Suprapubic skin (tissue), 3 donors: ENCODE measurements around the gene ETV5.

Source experiments
- CTCF ChIP-seq, 2 donors: fragments of 200-600 bp in 1 of 2; fragments of 450-650 bp in 1 of 2; sonication (generic) in 1 of 2; IDR thresholded peaks; one replicate each; pipeline ENCODE4 v1.5.1; 2016 to 2019; ENCODE audit warnings: antibody characterized with exemption in 2 of 2, mild to moderate bottlenecking in 1 of 2, moderate library complexity in 1 of 2
- POLR2A ChIP-seq, 2 donors: fragments of 450-650 bp; IDR thresholded peaks; one replicate each; pipeline ENCODE4 v1.6.1; 2017; ENCODE audit warnings: antibody characterized with exemption in 2 of 2, mild to moderate bottlenecking in 2 of 2, moderate library complexity in 2 of 2

DNA sequence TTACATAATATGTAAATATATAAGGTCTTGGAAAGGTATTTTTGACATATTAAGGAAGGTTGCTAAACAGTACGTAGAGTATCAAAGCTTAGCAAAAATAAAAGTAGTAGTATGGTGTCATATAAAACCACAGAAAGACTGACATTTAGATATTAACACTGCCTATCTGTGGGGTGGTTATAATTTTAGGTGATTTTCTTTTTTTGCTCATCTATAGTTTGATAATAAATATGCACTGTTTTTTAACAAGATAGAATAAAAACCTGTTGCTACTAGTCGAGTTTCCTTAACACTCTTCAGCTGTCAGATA, 40.7 kb downstream of the ETV5 start:
- TF ChIP-seq POLR2A (IDR thresholded peaks at IDR 0.05): no peak
- TF ChIP-seq CTCF (IDR thresholded peaks at IDR 0.05): no peak
